DLD1 (cell line): ENCODE measurements around the gene HSD17B3.
"Not testable (repeated sequence)": the region's sequence is repeated elsewhere in the genome, so short reads cannot be mapped to it uniquely, and the experiment has no call there.

Source experiments
- in situ Hi-C: cut with HindIII; loops from 2 replicates; pipeline ENCODE4 v1.10.0; 2017; ENCODE audit warnings: low sequenced_read_pairs

HSD17B3 gene

GRCh38 chr9:96202971-96203780 is 98.8 kb downstream of the HSD17B3 start:
- in situ Hi-C loops = no loop called here

- in situ Hi-C loops = no loop called here
Measured at GRCh38 chr9:96201140-96201539, 100.8 kb downstream of the HSD17B3 start.

- in situ Hi-C loops = no loop called here
Measured at GRCh38 chr9:96199006-96199405, 103.0 kb downstream of the HSD17B3 start.

GRCh38 chr9:96195541-96195940 is 106.4 kb downstream of the HSD17B3 start:
- in situ Hi-C loops = no loop called here

DNA sequence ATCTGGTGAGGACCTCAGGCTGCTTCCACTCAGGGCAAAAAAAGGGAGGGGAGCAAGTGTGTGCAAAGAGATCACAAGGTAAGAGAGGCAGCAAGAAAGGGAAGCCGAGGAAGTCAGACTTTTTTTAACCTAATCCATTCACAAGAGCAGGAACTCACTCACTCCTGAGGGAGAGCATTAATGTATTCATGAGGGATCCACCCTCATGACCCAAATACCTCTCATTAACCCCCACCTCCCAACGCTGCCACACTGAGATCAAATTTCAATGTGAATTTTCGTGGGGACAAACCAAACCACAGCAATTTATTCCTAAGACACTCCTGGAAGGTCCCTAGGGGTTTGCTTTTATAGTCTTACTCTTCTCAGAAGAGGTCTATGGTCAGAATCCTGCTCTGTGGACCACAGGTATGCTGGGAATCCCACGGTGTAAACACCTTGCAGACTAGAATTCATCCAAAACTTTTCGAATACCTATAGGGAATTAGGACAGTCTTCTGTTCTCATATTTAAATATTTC is 108.7 kb downstream of the HSD17B3 start:
- in situ Hi-C loops = no loop called here

DNA sequence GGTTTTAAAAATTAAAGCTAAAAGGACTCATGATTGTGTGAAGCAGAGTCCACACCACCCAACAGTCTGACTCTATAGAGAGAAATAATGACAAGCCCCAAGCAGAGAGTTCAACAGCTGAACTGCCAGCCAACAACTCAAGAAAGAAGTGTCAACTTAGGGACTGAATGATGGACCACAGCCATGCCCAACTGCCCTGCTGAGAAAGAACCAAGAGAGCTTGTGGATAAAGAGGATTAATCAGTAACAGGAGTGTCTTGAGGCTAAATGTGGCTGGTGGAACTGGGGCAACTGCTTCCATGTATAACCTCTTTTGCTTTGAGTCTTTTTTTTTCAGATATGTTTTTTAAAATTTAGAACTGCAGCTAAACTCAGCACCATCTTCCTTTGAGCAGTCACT is 109.3 kb downstream of the HSD17B3 start:
- in situ Hi-C loops = no loop called here

DNA sequence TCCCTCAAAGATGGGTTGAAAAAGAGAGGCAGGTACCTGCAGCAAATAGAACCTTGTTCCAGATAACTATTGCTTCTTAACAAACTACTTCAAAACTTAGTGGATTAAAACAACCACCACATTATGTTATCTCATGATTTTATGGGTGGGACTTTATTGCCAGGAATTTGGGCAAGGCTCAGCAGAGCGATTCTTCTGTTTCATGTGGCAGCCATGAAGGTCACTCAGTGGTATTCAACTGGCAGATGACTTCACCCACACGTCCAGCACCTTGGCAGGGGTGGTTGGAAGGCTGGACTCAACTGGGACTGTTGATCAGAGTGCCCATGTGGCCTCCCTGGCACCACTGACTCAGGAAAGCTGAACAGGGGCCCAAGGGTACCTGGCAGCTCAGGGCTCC is 112.0 kb downstream of the HSD17B3 start:
- in situ Hi-C loops = no loop called here

DNA sequence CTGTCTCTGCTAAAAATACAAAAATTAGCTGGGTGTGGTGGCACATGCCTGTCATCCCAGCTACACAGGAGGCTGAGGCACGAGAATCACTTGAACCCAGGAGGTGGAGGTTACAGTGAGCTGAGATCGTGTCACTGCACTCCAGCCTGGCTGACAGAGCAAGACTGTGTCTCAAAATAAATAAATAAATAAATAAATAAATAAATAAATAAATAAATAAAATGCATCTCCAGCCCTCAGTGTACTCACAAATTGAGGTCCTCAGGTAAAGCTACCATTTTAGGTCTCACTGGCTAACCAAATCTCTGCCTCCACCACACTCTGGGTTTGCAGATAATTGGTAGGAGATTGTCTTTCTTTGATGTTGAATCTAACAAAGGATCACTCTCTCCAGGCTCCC is 112.4 kb downstream of the HSD17B3 start:
- in situ Hi-C loops = not testable (repeated sequence)

- in situ Hi-C loops = no loop called here
Measured at GRCh38 chr9:96188571-96188970, 113.4 kb downstream of the HSD17B3 start.

DNA sequence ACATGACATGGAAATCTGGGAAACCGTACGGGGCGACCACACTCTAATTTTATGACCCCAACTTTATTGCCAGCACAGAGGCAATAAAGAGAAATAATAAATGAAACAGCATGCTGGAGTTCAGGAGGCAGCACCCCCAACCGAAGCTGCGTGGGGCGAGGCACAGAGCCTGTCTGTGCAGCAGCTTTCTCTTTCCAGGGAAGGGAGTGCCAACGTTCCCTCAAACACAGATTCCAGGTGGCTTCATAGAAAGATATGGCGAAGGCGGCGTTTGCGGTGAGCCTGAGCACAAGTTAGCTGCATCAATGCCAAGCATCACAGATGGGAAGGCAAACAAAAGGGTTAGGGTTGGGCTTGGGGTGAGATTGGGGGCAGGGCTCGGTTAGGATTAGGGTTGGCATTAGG is 114.8 kb downstream of the HSD17B3 start:
- in situ Hi-C loops = no loop called here

- in situ Hi-C loops = no loop called here
Measured at GRCh38 chr9:96186591-96187011, 115.4 kb downstream of the HSD17B3 start.

DNA sequence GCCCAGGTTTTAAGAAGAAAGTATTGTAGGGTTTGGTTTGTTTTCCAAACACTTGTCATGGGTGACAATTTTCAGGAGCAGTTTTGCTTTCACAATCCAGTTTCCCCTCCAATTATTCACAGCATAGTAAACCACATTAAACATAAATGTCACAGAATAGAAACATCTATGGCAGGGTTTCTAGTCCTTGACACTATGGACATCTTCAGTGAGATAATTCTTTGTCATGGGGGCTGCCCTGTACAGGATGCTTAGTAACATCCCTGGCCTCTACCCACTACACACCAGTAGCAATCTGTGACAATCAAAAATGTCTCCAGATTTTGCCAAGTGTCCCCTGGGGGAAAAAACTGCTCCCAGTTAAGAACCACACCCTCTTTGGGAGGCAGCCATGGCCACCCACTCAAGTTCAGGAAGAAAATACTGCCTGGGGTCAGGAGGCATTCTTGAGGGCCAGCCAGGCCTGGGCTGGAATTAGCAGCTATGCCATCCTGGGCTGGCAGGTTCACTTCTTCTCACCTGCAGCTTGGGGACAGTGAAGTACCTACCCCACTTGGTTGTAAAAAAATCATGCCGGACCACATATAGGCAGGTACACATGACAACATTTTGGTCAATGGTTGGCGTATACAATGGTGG is 116.3 kb downstream of the HSD17B3 start:
- in situ Hi-C loops = no loop called here
